Liver (tissue), 9 donors: Measurements from ENCODE around the gene EXOC4. TPM values are rescaled to one million over a fixed set of nuclear protein-coding genes. Genes with fewer than 3 reads are reported as not detected.

Source experiments
- DNase-seq: peaks from one replicate; pipeline ENCODE4 v3.0.0-alpha.2; 2017; ENCODE audit warnings: low spot score
- H3K27ac ChIP-seq, 2 donors: one replicate each; pipeline ENCODE4 v1.7.0; 2013; ENCODE audit warnings: inconsistent platforms in 2 of 2, low read length in 2 of 2, control low read depth in 1 of 2, low read depth in 1 of 2, mild to moderate bottlenecking in 1 of 2
- H3K27me3 ChIP-seq, 4 donors: one replicate each; pipeline versions ENCODE4 v1.6.1 to v1.7.0; 2013; ENCODE audit warnings: low read length in 3 of 4, inconsistent platforms in 1 of 4, mild to moderate bottlenecking in 1 of 4, moderate library complexity in 1 of 4; ENCODE audit not compliant: control insufficient read depth in 4 of 4, insufficient read depth in 4 of 4
- H3K36me3 ChIP-seq, 4 donors: one replicate each; pipeline versions ENCODE4 v1.6.1 to v1.7.0; 2013; ENCODE audit warnings: low read length in 3 of 4, mild to moderate bottlenecking in 3 of 4, low read depth in 1 of 4, moderate library complexity in 1 of 4; ENCODE audit not compliant: control insufficient read depth in 4 of 4, insufficient read depth in 3 of 4
- H3K4me1 ChIP-seq, 4 donors: one replicate each; pipeline versions ENCODE4 v1.6.1 to v1.7.0; 2013; ENCODE audit warnings: low read length in 3 of 4, mild to moderate bottlenecking in 3 of 4, moderate library complexity in 1 of 4; ENCODE audit not compliant: control insufficient read depth in 4 of 4, insufficient read depth in 4 of 4
- H3K4me3 ChIP-seq, 3 donors: one replicate each; pipeline versions ENCODE4 v1.6.1 to v1.7.0; 2013; ENCODE audit warnings: low read length in 3 of 3, control low read depth in 1 of 3, low read depth in 1 of 3, mild to moderate bottlenecking in 1 of 3
- H3K9ac ChIP-seq, 2 donors: one replicate each; pipeline ENCODE4 v1.7.0; 2013; ENCODE audit warnings: low read length in 2 of 2, mild to moderate bottlenecking in 2 of 2, moderate library complexity in 2 of 2, control low read depth in 1 of 2, low read depth in 1 of 2
- H3K9me3 ChIP-seq, 4 donors: one replicate each; pipeline versions ENCODE4 v1.6.1 to v1.7.0; 2013; ENCODE audit warnings: low read length in 3 of 4; ENCODE audit not compliant: control insufficient read depth in 4 of 4
- FOXA2 ChIP-seq: IDR thresholded peaks from 2 replicates; pipeline ENCODE4 v1.6.1; 2016; ENCODE audit warnings: antibody characterized with exemption
- HNF4A ChIP-seq, 2 donors: conservative IDR thresholded peaks; 2 replicates each; pipeline ENCODE4 v1.6.1; 2016; ENCODE audit warnings: antibody characterized with exemption in 2 of 2, mild to moderate bottlenecking in 2 of 2
- JUND ChIP-seq, 2 donors: IDR thresholded peaks; 2 replicates each; pipeline ENCODE4 v1.6.1; 2016; ENCODE audit warnings: antibody characterized with exemption in 2 of 2
- NR2F2 ChIP-seq: IDR thresholded peaks from 2 replicates; pipeline ENCODE4 v1.6.1; 2016; ENCODE audit warnings: antibody characterized with exemption
- SP1 ChIP-seq: IDR thresholded peaks from 2 replicates; pipeline ENCODE4 v1.6.1; 2018; ENCODE audit warnings: antibody characterized with exemption, mild to moderate bottlenecking
- WGBS: extraction: QIAGEN DNeasy Blood & Tissue Kit; methylation state at CpG from one replicate; pipeline ENCODE4 v1.1.7; 2013; 5-methylcytosine and 5-hydroxymethylcytosine counted together
- polyA plus RNA-seq, 2 donors: library from polyadenylated mRNA; stranded (reverse) in 1 of 2; unstranded in 1 of 2; fragments of 200-250 nt in 1 of 2; fragments of >200 nt in 1 of 2; fragmentation: Nextera tagmentation in 1 of 2; extraction: Ambion mirVana in 1 of 2; gene quantifications; one replicate each; pipeline versions ENCODE4 v1.2.1 to v1.2.3, GENCODE V29; 2013 to 2015
- total RNA-seq, 2 donors: library from RNA; depleted of rRNA; stranded (reverse); fragments of >200 nt; gene quantifications; one replicate each; pipeline ENCODE4 v1.2.3, GENCODE V29; 2014
- TF ChIP-seq, protein P1 (sequence below): IDR thresholded peaks from 2 replicates; pipeline ENCODE4 v1.6.1; 2016; ENCODE audit warnings: antibody characterized with exemption, mild to moderate bottlenecking
- TF ChIP-seq, protein P2 (sequence below): IDR thresholded peaks from 2 replicates; pipeline ENCODE4 v1.6.1; 2016; ENCODE audit warnings: antibody characterized with exemption
- donor health status: healthy.
- donor health status: healthy.
- donor health status: healthy.
- donor health status: healthy.
- donor health status: healthy.

Gene EXOC4
- total and polyA plus RNA-seq, 4 donors, result 9.5 to 55.9 (median 23.6) TPM

GRCh38 chr7:133978502-133979295 is 725.8 kb downstream of the EXOC4 start:
- H3K4me3 ChIP-seq, result no peak overlapping the region
- H3K4me1 ChIP-seq, result no peaks in the 10 kb centered on the region
- H3K9me3 ChIP-seq, result no peaks in the 10 kb centered on the region
- H3K9ac ChIP-seq, result no peak overlapping the region
- no peaks in the 10 kb centered on the region for H3K27me3 ChIP-seq
- TF ChIP-seq, protein P1, sequence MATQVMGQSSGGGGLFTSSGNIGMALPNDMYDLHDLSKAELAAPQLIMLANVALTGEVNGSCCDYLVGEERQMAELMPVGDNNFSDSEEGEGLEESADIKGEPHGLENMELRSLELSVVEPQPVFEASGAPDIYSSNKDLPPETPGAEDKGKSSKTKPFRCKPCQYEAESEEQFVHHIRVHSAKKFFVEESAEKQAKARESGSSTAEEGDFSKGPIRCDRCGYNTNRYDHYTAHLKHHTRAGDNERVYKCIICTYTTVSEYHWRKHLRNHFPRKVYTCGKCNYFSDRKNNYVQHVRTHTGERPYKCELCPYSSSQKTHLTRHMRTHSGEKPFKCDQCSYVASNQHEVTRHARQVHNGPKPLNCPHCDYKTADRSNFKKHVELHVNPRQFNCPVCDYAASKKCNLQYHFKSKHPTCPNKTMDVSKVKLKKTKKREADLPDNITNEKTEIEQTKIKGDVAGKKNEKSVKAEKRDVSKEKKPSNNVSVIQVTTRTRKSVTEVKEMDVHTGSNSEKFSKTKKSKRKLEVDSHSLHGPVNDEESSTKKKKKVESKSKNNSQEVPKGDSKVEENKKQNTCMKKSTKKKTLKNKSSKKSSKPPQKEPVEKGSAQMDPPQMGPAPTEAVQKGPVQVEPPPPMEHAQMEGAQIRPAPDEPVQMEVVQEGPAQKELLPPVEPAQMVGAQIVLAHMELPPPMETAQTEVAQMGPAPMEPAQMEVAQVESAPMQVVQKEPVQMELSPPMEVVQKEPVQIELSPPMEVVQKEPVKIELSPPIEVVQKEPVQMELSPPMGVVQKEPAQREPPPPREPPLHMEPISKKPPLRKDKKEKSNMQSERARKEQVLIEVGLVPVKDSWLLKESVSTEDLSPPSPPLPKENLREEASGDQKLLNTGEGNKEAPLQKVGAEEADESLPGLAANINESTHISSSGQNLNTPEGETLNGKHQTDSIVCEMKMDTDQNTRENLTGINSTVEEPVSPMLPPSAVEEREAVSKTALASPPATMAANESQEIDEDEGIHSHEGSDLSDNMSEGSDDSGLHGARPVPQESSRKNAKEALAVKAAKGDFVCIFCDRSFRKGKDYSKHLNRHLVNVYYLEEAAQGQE, result no peak
- no peak for TF ChIP-seq NR2F2
- no peak for DNase-seq
- no peaks in the 10 kb centered on the region for H3K36me3 ChIP-seq
- 78% methylated on average over 5 of the region's 5 CpGs for WGBS
- H3K27ac ChIP-seq, result no peak overlapping the region

DNA sequence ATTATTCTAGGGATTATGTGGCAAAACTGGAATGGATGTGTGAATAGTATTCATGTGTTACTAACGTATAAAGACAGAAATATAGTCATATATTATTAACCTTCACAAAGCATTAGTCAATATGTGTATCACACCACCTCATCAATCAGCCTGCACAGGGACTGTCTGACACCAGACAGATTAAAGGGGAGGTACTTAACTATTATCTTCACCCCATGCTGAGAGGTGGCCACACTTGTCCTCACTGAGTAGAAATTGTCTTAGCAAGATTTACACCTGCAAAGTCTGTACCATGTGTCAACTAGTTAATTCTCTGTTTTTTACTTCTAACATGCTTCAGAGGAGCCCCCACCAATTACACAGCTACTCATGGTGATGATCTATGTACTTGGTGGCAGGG is 727.9 kb downstream of the EXOC4 start:
- DNase-seq, result no peak
- Histone ChIP-seq H3K27me3 (no peaks in the 10 kb centered on the region), H3K36me3 (no peaks in the 10 kb centered on the region), H3K27ac (no peak overlapping the region), H3K4me1 (no peaks in the 10 kb centered on the region), H3K9me3 (no peaks in the 10 kb centered on the region), H3K9ac (no peak overlapping the region), H3K4me3 (no peak overlapping the region)
- TF ChIP-seq HNF4A (conservative IDR thresholded peaks at IDR 0.05) (no peak), SP1 (no peak), NR2F2 (no peak), FOXA2 (no peak), JUND (IDR thresholded peaks at IDR 0.05) (no peak)
- TF ChIP-seq, protein P1, result no peak
- TF ChIP-seq, protein P2, sequence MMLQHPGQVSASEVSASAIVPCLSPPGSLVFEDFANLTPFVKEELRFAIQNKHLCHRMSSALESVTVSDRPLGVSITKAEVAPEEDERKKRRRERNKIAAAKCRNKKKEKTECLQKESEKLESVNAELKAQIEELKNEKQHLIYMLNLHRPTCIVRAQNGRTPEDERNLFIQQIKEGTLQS, result no peak
- 91% methylated on average over 1 of the region's 1 CpG for WGBS
